ENCODE measurements around the gene NCOA1.
"Not testable (repeated sequence)": the region's sequence is repeated elsewhere in the genome, so short reads cannot be mapped to it uniquely, and the experiment has no call there.

NCOA1 gene

DNA sequence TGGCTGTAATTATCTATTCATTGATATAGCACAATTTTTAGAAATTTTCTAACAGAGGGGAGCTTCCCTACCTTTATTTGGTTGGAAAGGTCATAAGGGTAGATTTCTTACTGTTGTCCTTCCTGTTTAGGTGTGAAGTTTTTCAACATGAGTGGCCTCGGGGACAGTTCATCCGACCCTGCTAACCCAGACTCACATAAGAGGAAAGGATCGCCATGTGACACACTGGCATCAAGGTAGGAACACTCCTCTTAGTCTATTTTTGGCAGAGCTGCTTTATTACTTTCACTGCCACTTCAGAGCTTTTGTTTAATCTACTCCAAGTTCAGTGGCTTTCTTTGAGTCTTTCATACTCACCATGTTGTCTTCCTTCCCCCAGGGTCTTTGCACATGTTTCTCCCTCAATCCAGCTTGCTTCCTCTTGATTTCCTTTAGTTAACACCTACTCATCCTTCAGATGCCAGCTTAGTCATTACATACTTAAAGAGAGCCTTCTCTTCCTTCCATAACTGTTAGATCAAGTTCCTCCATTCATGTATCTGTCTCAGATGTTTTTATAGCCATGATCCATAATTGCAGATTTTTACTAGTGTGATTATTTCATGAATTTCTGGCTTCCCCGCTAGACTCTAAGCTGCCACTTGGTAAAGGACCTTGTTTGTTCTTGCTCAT is 167.6 kb downstream of the NCOA1 start:
- no peaks in the 10 kb centered on the region for H3K36me3 ChIP-seq (ENCODE audit: control insufficient read depth, insufficient read depth, low read length)
- WGBS, 2 experiments (ENCODE audit: insufficient coverage in 2 of 2), result 93 to 94% methylated on average over 3 of the region's 4 CpGs
- H3K9me3 ChIP-seq (ENCODE audit: control insufficient read depth, low read length), result no peaks in the 10 kb centered on the region
- no peak overlapping the region for H3K4me3 ChIP-seq (ENCODE audit: extremely low read depth, insufficient read depth, low read length, poor library complexity, severe bottlenecking)
- H3K27ac ChIP-seq (ENCODE audit: low read depth, low read length, severe bottlenecking), result no peak overlapping the region
- H3K4me1 ChIP-seq (ENCODE audit: control insufficient read depth, insufficient read depth, low read length, poor library complexity, severe bottlenecking), result no peaks in the 10 kb centered on the region

DNA sequence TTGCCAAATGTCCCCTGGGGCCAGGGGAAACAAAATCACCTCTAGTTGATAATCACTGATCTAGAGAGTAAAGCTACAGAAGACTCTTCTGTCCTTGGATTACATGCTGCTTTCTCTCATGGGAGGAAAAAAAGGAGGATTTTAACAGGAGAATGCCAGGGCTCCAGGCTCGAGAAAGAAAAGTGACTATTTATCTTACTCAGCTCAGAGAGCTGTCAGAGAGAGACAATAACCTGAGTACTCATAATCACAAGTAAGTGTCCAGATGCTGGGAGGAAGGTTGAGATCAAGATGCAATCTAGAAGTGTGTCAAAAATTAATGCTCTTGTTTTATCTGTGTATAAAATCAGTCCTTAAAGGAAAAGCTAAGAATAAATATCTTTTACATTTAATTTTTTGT is 168.8 kb downstream of the NCOA1 start:
- no peaks in the 10 kb centered on the region for H3K36me3 ChIP-seq (ENCODE audit: control insufficient read depth, insufficient read depth, low read length)
- H3K9me3 ChIP-seq (ENCODE audit: control insufficient read depth, low read length), result no peaks in the 10 kb centered on the region
- no CpG with 5 or more reads among the region's 1 CpG for WGBS, 2 experiments (ENCODE audit: insufficient coverage in 2 of 2)
- H3K4me1 ChIP-seq (ENCODE audit: control insufficient read depth, insufficient read depth, low read length, poor library complexity, severe bottlenecking), result no peaks in the 10 kb centered on the region
- no peak overlapping the region for H3K27ac ChIP-seq (ENCODE audit: low read depth, low read length, severe bottlenecking)
- H3K4me3 ChIP-seq (ENCODE audit: extremely low read depth, insufficient read depth, low read length, poor library complexity, severe bottlenecking), result no peak overlapping the region

DNA sequence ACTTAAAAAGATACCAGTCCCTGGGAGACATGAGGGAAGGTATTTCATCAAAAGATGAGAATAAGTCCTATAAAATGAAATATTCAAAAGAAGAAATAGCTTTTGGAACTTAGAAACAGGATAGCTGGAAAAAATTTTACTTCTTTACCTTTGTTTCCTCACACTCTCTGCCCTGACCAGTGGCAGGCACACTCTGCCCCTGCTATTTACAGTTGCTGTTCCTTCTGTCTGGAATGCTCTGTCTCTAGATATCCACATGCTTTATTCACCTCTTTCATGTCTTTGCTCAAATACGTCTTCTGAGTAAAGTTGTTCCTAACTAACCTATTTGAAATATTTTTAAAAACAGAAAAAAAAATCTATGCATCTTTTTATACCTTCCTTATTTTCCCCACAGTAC is 176.5 kb downstream of the NCOA1 start:
- Histone ChIP-seq H3K9me3 (ENCODE audit: control insufficient read depth, low read length) (no peaks in the 10 kb centered on the region), H3K27ac (ENCODE audit: low read depth, low read length, severe bottlenecking) (no peak overlapping the region), H3K4me1 (ENCODE audit: control insufficient read depth, insufficient read depth, low read length, poor library complexity, severe bottlenecking) (no peaks in the 10 kb centered on the region), H3K36me3 (ENCODE audit: control insufficient read depth, insufficient read depth, low read length) (no peaks in the 10 kb centered on the region), H3K4me3 (ENCODE audit: extremely low read depth, insufficient read depth, low read length, poor library complexity, severe bottlenecking) (no peak overlapping the region)
- WGBS, 2 experiments (ENCODE audit: insufficient coverage in 2 of 2), result no CpG with 5 or more reads among the region's 1 CpG

DNA sequence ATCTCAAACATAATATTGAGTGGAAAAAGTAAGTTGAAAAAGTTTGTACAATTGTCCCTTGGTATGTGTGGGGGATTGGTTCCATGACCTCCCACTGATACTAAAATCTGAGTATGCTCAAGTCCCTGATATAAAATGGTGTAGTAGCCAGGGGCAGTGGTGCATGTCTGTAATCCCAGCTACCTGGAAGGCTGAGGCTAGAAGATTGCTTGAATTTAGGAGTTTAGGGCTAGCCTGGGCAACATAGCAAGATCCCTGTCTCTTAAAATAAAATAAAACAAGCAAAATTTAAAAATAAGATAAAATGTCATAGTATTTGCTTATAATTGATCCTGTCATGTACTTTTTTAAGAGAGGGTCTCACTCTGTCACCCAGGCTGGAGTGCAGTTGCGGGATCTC is 180.2 kb downstream of the NCOA1 start:
- H3K36me3 ChIP-seq (ENCODE audit: control insufficient read depth, insufficient read depth, low read length), result no peaks in the 10 kb centered on the region
- WGBS, 2 experiments (ENCODE audit: insufficient coverage in 2 of 2), result 100% methylated on average over 1 of the region's 1 CpG; no CpG with 5 or more reads in 1 of the 2 experiments
- H3K4me3 ChIP-seq (ENCODE audit: extremely low read depth, insufficient read depth, low read length, poor library complexity, severe bottlenecking), result no peak overlapping the region
- H3K4me1 ChIP-seq (ENCODE audit: control insufficient read depth, insufficient read depth, low read length, poor library complexity, severe bottlenecking), result no peaks in the 10 kb centered on the region
- no peaks in the 10 kb centered on the region for H3K9me3 ChIP-seq (ENCODE audit: control insufficient read depth, low read length)
- H3K27ac ChIP-seq (ENCODE audit: low read depth, low read length, severe bottlenecking), result no peak overlapping the region

DNA sequence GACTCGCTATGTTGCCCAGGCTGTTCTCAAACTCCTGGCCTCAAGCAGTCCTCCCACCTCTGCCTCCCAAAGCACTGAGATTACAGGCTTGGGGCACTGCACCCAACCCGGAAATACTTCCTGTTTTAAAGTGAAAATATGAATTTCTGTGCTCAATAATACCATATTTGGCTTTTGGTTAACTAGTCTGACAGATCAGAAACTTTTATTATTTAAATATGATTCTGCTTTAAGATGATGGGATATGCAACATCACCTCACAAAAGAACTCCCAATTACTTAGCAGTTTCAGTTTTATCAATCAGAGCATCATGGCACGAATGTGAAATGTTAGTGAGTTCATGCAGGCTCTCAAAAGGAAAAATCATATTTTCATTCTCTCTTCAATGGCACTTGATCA is 181.5 kb downstream of the NCOA1 start:
- no CpG with 5 or more reads among the region's 3 CpGs for WGBS, 2 experiments (ENCODE audit: insufficient coverage in 2 of 2)
- H3K4me3 ChIP-seq (ENCODE audit: extremely low read depth, insufficient read depth, low read length, poor library complexity, severe bottlenecking), result no peak overlapping the region
- H3K4me1 ChIP-seq (ENCODE audit: control insufficient read depth, insufficient read depth, low read length, poor library complexity, severe bottlenecking), result no peaks in the 10 kb centered on the region
- H3K9me3 ChIP-seq (ENCODE audit: control insufficient read depth, low read length), result no peaks in the 10 kb centered on the region
- no peaks in the 10 kb centered on the region for H3K36me3 ChIP-seq (ENCODE audit: control insufficient read depth, insufficient read depth, low read length)
- no peak overlapping the region for H3K27ac ChIP-seq (ENCODE audit: low read depth, low read length, severe bottlenecking)

DNA sequence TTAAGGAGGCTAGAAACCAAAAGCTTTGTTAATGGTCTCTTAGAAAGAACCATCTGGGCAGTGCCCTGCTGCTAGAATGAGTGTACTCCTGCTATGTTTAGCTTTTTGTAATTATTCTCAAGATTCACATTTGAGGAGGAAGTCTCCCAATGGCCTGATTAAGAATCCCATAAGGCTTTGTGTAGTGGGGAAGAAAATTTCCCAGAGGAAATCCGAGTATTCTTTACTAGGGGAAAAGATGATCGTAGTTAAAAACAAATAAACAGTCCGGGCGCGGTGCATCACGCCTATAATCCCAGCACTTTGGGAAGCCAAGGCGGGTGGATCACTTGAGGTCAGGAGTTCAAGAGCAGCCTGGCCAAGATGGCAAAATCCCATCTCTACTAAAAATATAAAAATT is 184.3 kb downstream of the NCOA1 start:
- Histone ChIP-seq H3K9me3 (ENCODE audit: control insufficient read depth, low read length) (no peaks in the 10 kb centered on the region), H3K4me3 (ENCODE audit: extremely low read depth, insufficient read depth, low read length, poor library complexity, severe bottlenecking) (no peak overlapping the region), H3K27ac (ENCODE audit: low read depth, low read length, severe bottlenecking) (no peak overlapping the region), H3K4me1 (ENCODE audit: control insufficient read depth, insufficient read depth, low read length, poor library complexity, severe bottlenecking) (no peaks in the 10 kb centered on the region), H3K36me3 (ENCODE audit: control insufficient read depth, insufficient read depth, low read length) (no peaks in the 10 kb centered on the region)
- 91 to 98% methylated on average over 6 to 7 of the region's 7 CpGs for WGBS, 2 experiments (ENCODE audit: insufficient coverage in 2 of 2)

DNA sequence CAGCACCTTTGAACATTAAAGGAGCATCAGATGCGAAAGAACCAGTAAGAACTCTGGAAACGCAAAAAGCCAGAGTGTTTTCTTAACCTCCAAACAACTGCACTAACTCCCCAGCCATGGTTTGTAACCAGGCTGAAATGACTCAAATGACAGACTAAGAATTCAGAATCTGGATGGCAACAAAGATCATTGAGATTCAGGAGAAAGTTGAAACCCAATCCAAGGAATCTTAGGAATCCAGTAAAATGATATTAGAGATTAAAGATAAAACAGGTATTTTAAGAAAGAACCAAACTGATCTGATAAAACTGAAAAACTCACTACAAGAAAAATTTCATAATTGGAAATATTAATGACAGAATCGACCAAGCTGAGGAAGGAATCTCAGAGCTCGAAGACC is 185.4 kb downstream of the NCOA1 start:
- H3K4me3 ChIP-seq (ENCODE audit: extremely low read depth, insufficient read depth, low read length, poor library complexity, severe bottlenecking), result no peak overlapping the region
- WGBS, 2 experiments (ENCODE audit: insufficient coverage in 2 of 2), result no CpG with 5 or more reads among the region's 4 CpGs
- no peaks in the 10 kb centered on the region for H3K4me1 ChIP-seq (ENCODE audit: control insufficient read depth, insufficient read depth, low read length, poor library complexity, severe bottlenecking)
- H3K27ac ChIP-seq (ENCODE audit: low read depth, low read length, severe bottlenecking), result no peak overlapping the region
- no peaks in the 10 kb centered on the region for H3K9me3 ChIP-seq (ENCODE audit: control insufficient read depth, low read length)
- no peaks in the 10 kb centered on the region for H3K36me3 ChIP-seq (ENCODE audit: control insufficient read depth, insufficient read depth, low read length)

DNA sequence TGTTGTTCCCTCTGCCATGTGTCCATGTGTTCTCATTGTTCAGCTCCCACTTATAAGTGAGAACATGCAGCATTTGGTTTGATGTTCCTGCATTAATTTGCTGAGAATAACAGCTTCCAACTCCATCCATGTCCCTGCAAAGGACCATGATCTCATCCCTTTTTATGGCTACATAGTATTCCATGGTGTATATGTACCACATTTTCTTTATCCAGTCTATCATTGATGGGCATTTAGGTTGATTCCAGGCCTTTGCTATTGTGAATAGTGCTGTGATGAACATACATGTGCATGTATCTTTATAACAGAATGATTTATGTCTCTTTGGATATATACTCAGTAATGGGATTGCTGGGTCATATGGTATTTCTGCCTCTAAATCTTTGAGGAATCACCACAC is 187.0 kb downstream of the NCOA1 start:
- not testable (repeated sequence) for H3K9me3 ChIP-seq (ENCODE audit: control insufficient read depth, low read length); H3K36me3 ChIP-seq (ENCODE audit: control insufficient read depth, insufficient read depth, low read length)

DNA sequence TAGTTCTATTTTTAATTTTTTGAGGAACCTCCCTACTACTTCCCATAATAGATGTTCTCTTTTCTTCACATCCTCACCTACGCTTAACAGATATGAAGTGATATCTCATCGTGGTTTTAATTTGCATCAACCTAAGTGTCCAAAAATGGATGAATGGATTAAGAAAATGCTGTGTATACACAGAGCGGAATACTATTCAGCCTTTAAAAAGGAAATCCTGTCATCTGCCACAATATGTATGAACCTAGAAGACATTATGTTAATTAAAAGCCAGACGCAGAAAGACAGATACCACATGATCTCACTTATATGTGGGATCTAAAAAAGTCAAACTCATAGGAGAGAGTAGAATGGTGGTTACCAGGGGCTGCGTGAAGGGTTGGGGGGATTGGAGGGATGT is 189.1 kb downstream of the NCOA1 start:
- H3K4me3 ChIP-seq (ENCODE audit: extremely low read depth, insufficient read depth, low read length, poor library complexity, severe bottlenecking), result no peak overlapping the region
- peaks cover 7% of the 10 kb centered on the region for H3K4me1 ChIP-seq (ENCODE audit: control insufficient read depth, insufficient read depth, low read length, poor library complexity, severe bottlenecking)
- no peak overlapping the region for H3K27ac ChIP-seq (ENCODE audit: low read depth, low read length, severe bottlenecking)
- 90 to 100% methylated on average over 1 to 2 of the region's 5 CpGs for WGBS, 2 experiments (ENCODE audit: insufficient coverage in 2 of 2)
- no peaks in the 10 kb centered on the region for H3K36me3 ChIP-seq (ENCODE audit: control insufficient read depth, insufficient read depth, low read length)
- H3K9me3 ChIP-seq (ENCODE audit: control insufficient read depth, low read length), result no peaks in the 10 kb centered on the region

More for the DNA sequence above, 187.0 kb downstream of the NCOA1 start:
- H3K4me3 ChIP-seq (ENCODE audit: extremely low read depth, insufficient read depth, low read length, poor library complexity, severe bottlenecking); H3K27ac ChIP-seq (ENCODE audit: low read depth, low read length, severe bottlenecking); H3K4me1 ChIP-seq (ENCODE audit: control insufficient read depth, insufficient read depth, low read length, poor library complexity, severe bottlenecking): not testable (repeated sequence)

DNA sequence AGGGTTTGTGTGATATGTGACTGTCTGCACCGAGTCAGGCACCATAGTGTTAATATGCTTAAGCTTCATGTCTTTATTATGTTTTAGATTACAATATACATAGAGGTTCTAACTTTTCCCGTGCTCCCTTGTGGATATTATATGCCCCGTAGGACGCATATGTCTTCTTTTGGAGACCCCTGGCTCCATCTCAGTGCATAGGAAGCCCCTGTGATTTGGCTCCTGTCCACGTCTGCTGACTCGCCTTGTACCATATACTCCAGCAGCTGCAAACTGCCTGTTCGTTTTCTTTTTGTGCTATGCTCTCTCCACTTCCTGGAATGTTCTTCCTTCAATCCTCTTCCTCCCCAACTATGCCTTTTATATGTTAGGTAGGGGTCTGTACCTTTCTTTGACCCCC is 191.2 kb downstream of the NCOA1 start:
- Histone ChIP-seq H3K9me3 (ENCODE audit: control insufficient read depth, low read length) (no peaks in the 10 kb centered on the region), H3K36me3 (ENCODE audit: control insufficient read depth, insufficient read depth, low read length) (no peaks in the 10 kb centered on the region)
- 93 to 95% methylated on average over 4 of the region's 7 CpGs for WGBS, 2 experiments (ENCODE audit: insufficient coverage in 2 of 2)

DNA sequence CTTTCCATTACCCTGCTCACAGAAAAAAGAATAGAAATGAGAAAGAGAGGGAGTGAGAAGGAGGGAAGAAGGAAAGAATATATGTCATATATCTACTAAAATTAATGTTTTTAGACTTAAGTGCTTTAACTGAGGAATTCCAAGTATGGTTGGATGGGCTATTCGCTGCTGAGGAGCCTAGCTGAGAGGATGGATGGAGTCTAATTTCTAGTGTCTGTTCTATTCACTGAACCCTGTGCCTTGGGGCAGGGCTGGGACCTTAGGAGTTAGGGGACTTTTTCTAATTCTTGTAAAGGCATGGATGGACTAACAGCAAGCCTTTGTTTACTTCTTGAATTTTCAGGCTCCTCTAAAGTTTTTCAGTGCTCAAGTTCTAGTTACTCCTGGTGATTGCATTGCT is 192.4 kb downstream of the NCOA1 start:
- no peaks in the 10 kb centered on the region for H3K36me3 ChIP-seq (ENCODE audit: control insufficient read depth, insufficient read depth, low read length)
- 100% methylated on average over 1 of the region's 1 CpG for WGBS, 2 experiments (ENCODE audit: insufficient coverage in 2 of 2)
- H3K4me1 ChIP-seq (ENCODE audit: control insufficient read depth, insufficient read depth, low read length, poor library complexity, severe bottlenecking), result peaks cover 7% of the 10 kb centered on the region
- no peaks in the 10 kb centered on the region for H3K9me3 ChIP-seq (ENCODE audit: control insufficient read depth, low read length)
- H3K4me3 ChIP-seq (ENCODE audit: extremely low read depth, insufficient read depth, low read length, poor library complexity, severe bottlenecking), result no peak overlapping the region
- no peak overlapping the region for H3K27ac ChIP-seq (ENCODE audit: low read depth, low read length, severe bottlenecking)

More for the DNA sequence above, 191.2 kb downstream of the NCOA1 start:
- Histone ChIP-seq H3K4me3 (ENCODE audit: extremely low read depth, insufficient read depth, low read length, poor library complexity, severe bottlenecking) (no peak overlapping the region), H3K27ac (ENCODE audit: low read depth, low read length, severe bottlenecking) (no peak overlapping the region), H3K4me1 (ENCODE audit: control insufficient read depth, insufficient read depth, low read length, poor library complexity, severe bottlenecking) (peaks cover 7% of the 10 kb centered on the region)
